Activated CD4-positive, alpha-beta memory T cell treated with anti-CD3 and anti-CD28 coated beads, Interleukin-2, amount 10 ng/mL, durations not matched to agents 7 days and 5 days (primary cell): Measurements from ENCODE around the gene APOBEC3H. TPM values are rescaled to one million over a fixed set of nuclear protein-coding genes. Genes with fewer than 3 reads are reported as not detected.
"Not testable (repeated sequence)": the region's sequence is repeated elsewhere in the genome, so short reads cannot be mapped to it uniquely, and the experiment has no call there.

ENCODE experiments used
- CTCF ChIA-PET: fragments of 350-600 bp; sonication (Branson Sonifier 250); formaldehyde crosslinking; loops from one replicate; lab custom pipeline; 2021; ENCODE audit warnings: antibody characterized with exemption, inconsistent platforms; lab: Charles Lee
- POLR2A ChIA-PET: fragments of 350-600 bp; sonication (Branson Sonifier 250); formaldehyde crosslinking; loops from one replicate; lab custom pipeline; 2021; ENCODE audit warnings: antibody characterized with exemption; lab: Charles Lee
- DNase-seq: peaks from one replicate; pipeline ENCODE4 v3.0.0-alpha.2; 2020
- H3K27ac Mint-ChIP-seq: one replicate; pipeline ENCODE4 v1.8.0; 2021; ENCODE audit warnings: mild to moderate bottlenecking, mixed read lengths
- H3K27me3 Mint-ChIP-seq: one replicate; pipeline ENCODE4 v1.8.0; 2021; ENCODE audit warnings: mixed read lengths
- H3K36me3 Mint-ChIP-seq: one replicate; pipeline ENCODE4 v1.8.0; 2021; ENCODE audit warnings: low read depth, mixed read lengths
- H3K4me1 Mint-ChIP-seq: one replicate; pipeline ENCODE4 v1.8.0; 2021; ENCODE audit warnings: mixed read lengths
- H3K4me3 Mint-ChIP-seq: one replicate; pipeline ENCODE4 v1.8.0; 2021; ENCODE audit warnings: mild to moderate bottlenecking, mixed read lengths
- H3K9me3 Mint-ChIP-seq: one replicate; pipeline ENCODE4 v1.8.0; 2021; ENCODE audit warnings: mixed read lengths
- total RNA-seq, 2 experiments: library from RNA; stranded (reverse); gene quantifications; one replicate each; pipeline ENCODE4 v1.2.3, GENCODE V29; 2021

The APOBEC3H gene
- total RNA-seq, 2 experiments from 2014 or later, result 126 to 128 TPM

- CTCF ChIA-PET, H3K9me3 Mint-ChIP-seq, DNase-seq, H3K27me3 Mint-ChIP-seq, POLR2A ChIA-PET: not testable (repeated sequence)
- H3K36me3 Mint-ChIP-seq, result peaks cover 37% of the 10 kb centered on the region
- H3K27ac Mint-ChIP-seq, result peak overlapping the region; percentile 75
- peak overlapping the region; percentile 71 for H3K4me3 Mint-ChIP-seq
- H3K4me1 Mint-ChIP-seq, result peaks cover 38% of the 10 kb centered on the region
Measured at GRCh38 chr22:39076155-39077025, 20.7 kb upstream of the APOBEC3H start.

- CTCF ChIA-PET, result interaction anchor here (0.6 to 1.4 kb wide), 2 partner anchors 22 to 34 kb away, joined by 3 to 5 read pairs; no protein-coding TSS in a partner anchor
- POLR2A ChIA-PET, result interaction anchor here (0.6 to 4.8 kb wide), 4 partner anchors 12 to 242 kb away, joined by 3 to 46 read pairs (median 6); partner anchors contain the start of gene RPL3
- peaks cover 46% of the 10 kb centered on the region for H3K36me3 Mint-ChIP-seq
- peaks cover 45% of the 10 kb centered on the region for H3K4me1 Mint-ChIP-seq
- H3K4me3 Mint-ChIP-seq, result peak within 1 kb of the TSS; percentile 96
- H3K27me3 Mint-ChIP-seq, H3K9me3 Mint-ChIP-seq: not testable (repeated sequence)
- peak; percentile 78 for DNase-seq
- peak within 1 kb of the TSS; percentile 84 for H3K27ac Mint-ChIP-seq
Measured at GRCh38 chr22:39077026-39077840, 19.8 kb upstream of the APOBEC3H start, which contains the start of gene APOBEC3G. TSS of gene APOBEC3G (plus strand) at chr22:39077275. CDS start at chr22:39077362, 87 bp downstream.

- POLR2A ChIA-PET, result interaction anchor here (0.6 to 4.8 kb wide), 6 partner anchors 12 to 242 kb away, joined by 3 to 46 read pairs (median 4); partner anchors contain the start of gene RPL3
- H3K27me3 Mint-ChIP-seq, DNase-seq, H3K9me3 Mint-ChIP-seq: not testable (repeated sequence)
- CTCF ChIA-PET, result interaction anchor here (0.6 to 1.4 kb wide), 4 partner anchors 21 to 1058 kb away, joined by 3 to 5 read pairs (median 3); no protein-coding TSS in a partner anchor
- H3K36me3 Mint-ChIP-seq, result peaks cover 52% of the 10 kb centered on the region
- H3K4me1 Mint-ChIP-seq, result peaks cover 52% of the 10 kb centered on the region
- peak overlapping the region; percentile 84 for H3K27ac Mint-ChIP-seq
- peak overlapping the region; percentile 96 for H3K4me3 Mint-ChIP-seq
Measured at GRCh38 chr22:39077912-39078311, 19.1 kb upstream of the APOBEC3H start.

GRCh38 chr22:39078329-39078728 is 18.7 kb upstream of the APOBEC3H start:
- ChIA-PET POLR2A (interaction anchor here (0.6 to 4.8 kb wide), 7 partner anchors 11 to 241 kb away, joined by 3 to 46 read pairs (median 4); partner anchors contain the start of gene RPL3), CTCF (interaction anchor here (0.6 to 1.4 kb wide), 3 partner anchors 21 to 1058 kb away, joined by 3 read pairs; no protein-coding TSS in a partner anchor)
- peaks cover 56% of the 10 kb centered on the region for H3K4me1 Mint-ChIP-seq

GRCh38 chr22:39079054-39079637 is 17.9 kb upstream of the APOBEC3H start:
- DNase-seq, H3K27me3 Mint-ChIP-seq, CTCF ChIA-PET, H3K9me3 Mint-ChIP-seq: not testable (repeated sequence)
- POLR2A ChIA-PET, result interaction anchor here (0.7 to 4.8 kb wide), 5 partner anchors 10 to 240 kb away, joined by 3 to 46 read pairs (median 3); no protein-coding TSS in a partner anchor
- H3K27ac Mint-ChIP-seq, result peak overlapping the region; percentile 67
- peak overlapping the region; percentile 96 for H3K4me3 Mint-ChIP-seq
- H3K4me1 Mint-ChIP-seq, result peaks cover 60% of the 10 kb centered on the region
- H3K36me3 Mint-ChIP-seq, result peaks cover 64% of the 10 kb centered on the region

More at GRCh38 chr22:39078329-39078728, 18.7 kb upstream of the APOBEC3H start:
- Mint-ChIP-seq H3K27ac (peak overlapping the region; percentile 84), H3K27me3 (no peaks in the 10 kb centered on the region), H3K36me3 (peaks cover 56% of the 10 kb centered on the region), H3K4me3 (peak overlapping the region; percentile 96), H3K9me3 (no peaks in the 10 kb centered on the region)
- DNase-seq, result peak; percentile 36

- Mint-ChIP-seq H3K4me1 (peaks cover 63% of the 10 kb centered on the region), H3K9me3 (no peaks in the 10 kb centered on the region), H3K4me3 (peak overlapping the region; percentile 58), H3K36me3 (peaks cover 69% of the 10 kb centered on the region), H3K27ac (peak overlapping the region; percentile 71), H3K27me3 (no peaks in the 10 kb centered on the region)
- no peak for DNase-seq
- CTCF ChIA-PET, result no interaction called here
- POLR2A ChIA-PET, result interaction anchor here (0.8 to 4.8 kb wide), 3 partner anchors 9 to 51 kb away, joined by 3 to 46 read pairs (median 4); no protein-coding TSS in a partner anchor
Measured at GRCh38 chr22:39080052-39080762, 16.8 kb upstream of the APOBEC3H start.

GRCh38 chr22:39081016-39081415 is 16.0 kb upstream of the APOBEC3H start:
- CTCF ChIA-PET, result no interaction called here

GRCh38 chr22:39081598-39081997 is 15.4 kb upstream of the APOBEC3H start:
- H3K27me3 Mint-ChIP-seq, result no peaks in the 10 kb centered on the region
- peak overlapping the region; percentile 66 for H3K27ac Mint-ChIP-seq
- no peaks in the 10 kb centered on the region for H3K9me3 Mint-ChIP-seq
- no peak for DNase-seq
- ChIA-PET POLR2A (interaction anchor here (1.6 to 4.8 kb wide), 2 partner anchors 8 to 17 kb away, joined by 3 to 46 read pairs; no protein-coding TSS in a partner anchor), CTCF (no interaction called here)
- peaks cover 69% of the 10 kb centered on the region for H3K4me1 Mint-ChIP-seq
- peak overlapping the region; percentile 21 for H3K4me3 Mint-ChIP-seq
- peaks cover 79% of the 10 kb centered on the region for H3K36me3 Mint-ChIP-seq

More at GRCh38 chr22:39081016-39081415, 16.0 kb upstream of the APOBEC3H start:
- peak overlapping the region; percentile 66 for H3K27ac Mint-ChIP-seq
- H3K4me3 Mint-ChIP-seq, result peak overlapping the region; percentile 41
- no peak for DNase-seq
- H3K36me3 Mint-ChIP-seq, result peaks cover 74% of the 10 kb centered on the region
- H3K27me3 Mint-ChIP-seq, result no peaks in the 10 kb centered on the region
- POLR2A ChIA-PET, result interaction anchor here (1.8 to 4.8 kb wide), 2 partner anchors 9 to 14 kb away, joined by 4 to 46 read pairs; no protein-coding TSS in a partner anchor
- H3K9me3 Mint-ChIP-seq, result no peaks in the 10 kb centered on the region
- H3K4me1 Mint-ChIP-seq, result peaks cover 67% of the 10 kb centered on the region

GRCh38 chr22:39083212-39084165 is 13.6 kb upstream of the APOBEC3H start:
- Mint-ChIP-seq H3K27ac (peak overlapping the region; percentile 63), H3K36me3 (peaks cover 80% of the 10 kb centered on the region), H3K4me3 (no peak overlapping the region), H3K4me1 (peaks cover 83% of the 10 kb centered on the region), H3K9me3 (no peaks in the 10 kb centered on the region), H3K27me3 (no peaks in the 10 kb centered on the region)
- DNase-seq, result no peak
- ChIA-PET POLR2A (interaction anchor here (1.3 to 1.6 kb wide), 3 partner anchors 12 to 65 kb away, joined by 3 to 5 read pairs (median 3); no protein-coding TSS in a partner anchor), CTCF (no interaction called here)

GRCh38 chr22:39084666-39085065 is 12.4 kb upstream of the APOBEC3H start:
- H3K4me1 Mint-ChIP-seq, result peaks cover 86% of the 10 kb centered on the region
- H3K36me3 Mint-ChIP-seq, result peaks cover 73% of the 10 kb centered on the region
- H3K4me3 Mint-ChIP-seq, result no peak overlapping the region
- POLR2A ChIA-PET, result interaction anchor here (0.9 to 1.5 kb wide), 3 partner anchors 10 to 64 kb away, joined by 3 to 5 read pairs (median 4); no protein-coding TSS in a partner anchor
- no peak for DNase-seq
- H3K27me3 Mint-ChIP-seq, result no peaks in the 10 kb centered on the region
- CTCF ChIA-PET, result no interaction called here
- no peak overlapping the region for H3K27ac Mint-ChIP-seq
- H3K9me3 Mint-ChIP-seq, result no peaks in the 10 kb centered on the region
